ENCODE measurements around the gene SPARC. TPM values are rescaled to one million over a fixed set of nuclear protein-coding genes. Genes with fewer than 3 reads are reported as not detected.

The SPARC gene
- total and polyA plus RNA-seq, 5 donors, result 301 to 896 (median 492) TPM

- intact Hi-C loops (cut with DNase I), result loop anchor here in 3 of 4 donors (2.0 to 5.0 kb wide), 2 partner anchors 63 to 82 kb away; no protein-coding TSS in a partner anchor
- ATAC-seq (peak; percentile 84 to 86), DNase-seq (peak; percentile 85 to 95 (median 90))
- WGBS, result 21% methylated on average over 10 of the region's 10 CpGs
- H3K4me1 ChIP-seq (ENCODE audit: control insufficient read depth, insufficient read depth, low read length), result peaks cover 4% of the 10 kb centered on the region
- no peak overlapping the region for H3K27ac ChIP-seq (ENCODE audit: low read length)
- H3K4me3 ChIP-seq (ENCODE audit: low read length), result no peak overlapping the region
- H3K9me3 ChIP-seq (ENCODE audit: control insufficient read depth, low read length), result no peaks in the 10 kb centered on the region
- no peaks in the 10 kb centered on the region for H3K27me3 ChIP-seq (ENCODE audit: control insufficient read depth, insufficient read depth)
Measured at GRCh38 chr5:151659001-151659754, 27.5 kb downstream of the SPARC start.

GRCh38 chr5:151657114-151657513 is 29.6 kb downstream of the SPARC start:
- intact Hi-C loops (cut with DNase I), result loop anchor here in 1 of 4 donors (5.0 kb wide), 1 partner anchor 65 kb away; no protein-coding TSS in a partner anchor
- 95% methylated on average over 1 of the region's 1 CpG for WGBS

GRCh38 chr5:151656311-151656710 is 30.4 kb downstream of the SPARC start:
- DNase-seq, result no peak
- Histone ChIP-seq H3K4me3 (ENCODE audit: low read length) (no peak overlapping the region), H3K27ac (ENCODE audit: low read length) (no peak overlapping the region), H3K9me3 (ENCODE audit: control insufficient read depth, low read length) (no peaks in the 10 kb centered on the region), H3K4me1 (ENCODE audit: control insufficient read depth, insufficient read depth, low read length) (no peaks in the 10 kb centered on the region), H3K27me3 (ENCODE audit: control insufficient read depth, insufficient read depth) (no peaks in the 10 kb centered on the region)
- 84% methylated on average over 4 of the region's 4 CpGs for WGBS
- intact Hi-C loops (cut with DNase I), result loop anchor here in 1 of 4 donors (5.0 kb wide), 1 partner anchor 66 kb away; no protein-coding TSS in a partner anchor
- no peak for ATAC-seq

More at GRCh38 chr5:151657114-151657513, 29.6 kb downstream of the SPARC start:
- DNase-seq (no peak), ATAC-seq (no peak)
- H3K27ac ChIP-seq (ENCODE audit: low read length), result no peak overlapping the region
- H3K9me3 ChIP-seq (ENCODE audit: control insufficient read depth, low read length), result no peaks in the 10 kb centered on the region
- no peaks in the 10 kb centered on the region for H3K4me1 ChIP-seq (ENCODE audit: control insufficient read depth, insufficient read depth, low read length)
- H3K4me3 ChIP-seq (ENCODE audit: low read length), result no peak overlapping the region
- H3K27me3 ChIP-seq (ENCODE audit: control insufficient read depth, insufficient read depth), result no peaks in the 10 kb centered on the region

GRCh38 chr5:151651997-151652645 is 34.6 kb downstream of the SPARC start:
- H3K4me1 ChIP-seq (ENCODE audit: control insufficient read depth, insufficient read depth, low read length), result no peaks in the 10 kb centered on the region
- H3K27ac ChIP-seq (ENCODE audit: low read length), result no peak overlapping the region
- no peak overlapping the region for H3K4me3 ChIP-seq (ENCODE audit: low read length)
- WGBS, result 1% methylated on average over 6 of the region's 6 CpGs
- DNase-seq, result peak; percentile 78 to 91 (median 89)
- H3K9me3 ChIP-seq (ENCODE audit: control insufficient read depth, low read length), result no peaks in the 10 kb centered on the region
- intact Hi-C loops (cut with DNase I), result loop anchor here (2.0 to 5.0 kb wide), 3 partner anchors 130 to 205 kb away; partner anchors contain the start of gene SLC36A1 (in 4 of the 4)
- H3K27me3 ChIP-seq (ENCODE audit: control insufficient read depth, insufficient read depth), result no peaks in the 10 kb centered on the region
- ATAC-seq, result peak; percentile 94 to 95

- H3K4me3 ChIP-seq (ENCODE audit: low read length), result no peak overlapping the region
- no peaks in the 10 kb centered on the region for H3K4me1 ChIP-seq (ENCODE audit: control insufficient read depth, insufficient read depth, low read length)
- H3K27me3 ChIP-seq (ENCODE audit: control insufficient read depth, insufficient read depth), result no peaks in the 10 kb centered on the region
- ATAC-seq (no peak), DNase-seq (no peak)
- intact Hi-C loops (cut with DNase I), result no loop called here
- no peaks in the 10 kb centered on the region for H3K9me3 ChIP-seq (ENCODE audit: control insufficient read depth, low read length)
- H3K27ac ChIP-seq (ENCODE audit: low read length), result no peak overlapping the region
- 79% methylated on average over 7 of the region's 7 CpGs for WGBS
Measured at GRCh38 chr5:151648988-151649387, 37.7 kb downstream of the SPARC start.

- no peak overlapping the region for H3K4me3 ChIP-seq (ENCODE audit: low read length)
- 94% methylated on average over 2 of the region's 2 CpGs for WGBS
- DNase-seq, result no peak
- H3K4me1 ChIP-seq (ENCODE audit: control insufficient read depth, insufficient read depth, low read length), result no peaks in the 10 kb centered on the region
- no peak for ATAC-seq
- intact Hi-C loops (cut with DNase I), result no loop called here
- no peak overlapping the region for H3K27ac ChIP-seq (ENCODE audit: low read length)
- no peaks in the 10 kb centered on the region for H3K27me3 ChIP-seq (ENCODE audit: control insufficient read depth, insufficient read depth)
- no peaks in the 10 kb centered on the region for H3K9me3 ChIP-seq (ENCODE audit: control insufficient read depth, low read length)
Measured at GRCh38 chr5:151648089-151648488, 38.6 kb downstream of the SPARC start.

- DNase-seq (no peak), ATAC-seq (no peak)
- H3K27me3 ChIP-seq (ENCODE audit: control insufficient read depth, insufficient read depth), result no peaks in the 10 kb centered on the region
- H3K4me1 ChIP-seq (ENCODE audit: control insufficient read depth, insufficient read depth, low read length), result no peaks in the 10 kb centered on the region
- WGBS, result 90% methylated on average over 5 of the region's 5 CpGs
- H3K27ac ChIP-seq (ENCODE audit: low read length), result no peak overlapping the region
- intact Hi-C loops (cut with DNase I), result no loop called here
- H3K4me3 ChIP-seq (ENCODE audit: low read length), result no peak overlapping the region
- H3K9me3 ChIP-seq (ENCODE audit: control insufficient read depth, low read length), result no peaks in the 10 kb centered on the region
Measured at GRCh38 chr5:151647320-151647861, 39.3 kb downstream of the SPARC start.

GRCh38 chr5:151646334-151646733 is 40.4 kb downstream of the SPARC start:
- no peak for DNase-seq
- no peak overlapping the region for H3K27ac ChIP-seq (ENCODE audit: low read length)

GRCh38 chr5:151643388-151643787 is 43.3 kb downstream of the SPARC start:
- no peak for ATAC-seq
- no peaks in the 10 kb centered on the region for H3K9me3 ChIP-seq (ENCODE audit: control insufficient read depth, low read length)
- intact Hi-C loops (cut with DNase I), result no loop called here
- no peak overlapping the region for H3K4me3 ChIP-seq (ENCODE audit: low read length)
- DNase-seq, result no peak
- no peaks in the 10 kb centered on the region for H3K4me1 ChIP-seq (ENCODE audit: control insufficient read depth, insufficient read depth, low read length)
- H3K27me3 ChIP-seq (ENCODE audit: control insufficient read depth, insufficient read depth), result no peaks in the 10 kb centered on the region
- 89% methylated on average over 6 of the region's 6 CpGs for WGBS
- no peak overlapping the region for H3K27ac ChIP-seq (ENCODE audit: low read length)

More at GRCh38 chr5:151646334-151646733, 40.4 kb downstream of the SPARC start:
- Histone ChIP-seq H3K27me3 (ENCODE audit: control insufficient read depth, insufficient read depth) (no peaks in the 10 kb centered on the region), H3K9me3 (ENCODE audit: control insufficient read depth, low read length) (no peaks in the 10 kb centered on the region), H3K4me1 (ENCODE audit: control insufficient read depth, insufficient read depth, low read length) (no peaks in the 10 kb centered on the region), H3K4me3 (ENCODE audit: low read length) (no peak overlapping the region)
- WGBS, result 85% methylated on average over 5 of the region's 5 CpGs
- intact Hi-C loops (cut with DNase I), result no loop called here
- ATAC-seq, result no peak

- H3K9me3 ChIP-seq (ENCODE audit: control insufficient read depth, low read length), result no peaks in the 10 kb centered on the region
- H3K4me3 ChIP-seq (ENCODE audit: low read length), result no peak overlapping the region
- peak in 2 of 3 donors; percentile 62 to 65 for DNase-seq
- no peak overlapping the region for H3K27ac ChIP-seq (ENCODE audit: low read length)
- peak; percentile 60 to 82 for ATAC-seq
- 44% methylated on average over 3 of the region's 3 CpGs for WGBS
- H3K27me3 ChIP-seq (ENCODE audit: control insufficient read depth, insufficient read depth), result no peaks in the 10 kb centered on the region
- intact Hi-C loops (cut with DNase I), result no loop called here
- H3K4me1 ChIP-seq (ENCODE audit: control insufficient read depth, insufficient read depth, low read length), result no peaks in the 10 kb centered on the region
Measured at GRCh38 chr5:151642472-151643140, 44.1 kb downstream of the SPARC start.

Data from right cardiac atrium (tissue), 5 donors.